Measurements from ENCODE around the gene HSP90B1.

The HSP90B1 gene

DNA sequence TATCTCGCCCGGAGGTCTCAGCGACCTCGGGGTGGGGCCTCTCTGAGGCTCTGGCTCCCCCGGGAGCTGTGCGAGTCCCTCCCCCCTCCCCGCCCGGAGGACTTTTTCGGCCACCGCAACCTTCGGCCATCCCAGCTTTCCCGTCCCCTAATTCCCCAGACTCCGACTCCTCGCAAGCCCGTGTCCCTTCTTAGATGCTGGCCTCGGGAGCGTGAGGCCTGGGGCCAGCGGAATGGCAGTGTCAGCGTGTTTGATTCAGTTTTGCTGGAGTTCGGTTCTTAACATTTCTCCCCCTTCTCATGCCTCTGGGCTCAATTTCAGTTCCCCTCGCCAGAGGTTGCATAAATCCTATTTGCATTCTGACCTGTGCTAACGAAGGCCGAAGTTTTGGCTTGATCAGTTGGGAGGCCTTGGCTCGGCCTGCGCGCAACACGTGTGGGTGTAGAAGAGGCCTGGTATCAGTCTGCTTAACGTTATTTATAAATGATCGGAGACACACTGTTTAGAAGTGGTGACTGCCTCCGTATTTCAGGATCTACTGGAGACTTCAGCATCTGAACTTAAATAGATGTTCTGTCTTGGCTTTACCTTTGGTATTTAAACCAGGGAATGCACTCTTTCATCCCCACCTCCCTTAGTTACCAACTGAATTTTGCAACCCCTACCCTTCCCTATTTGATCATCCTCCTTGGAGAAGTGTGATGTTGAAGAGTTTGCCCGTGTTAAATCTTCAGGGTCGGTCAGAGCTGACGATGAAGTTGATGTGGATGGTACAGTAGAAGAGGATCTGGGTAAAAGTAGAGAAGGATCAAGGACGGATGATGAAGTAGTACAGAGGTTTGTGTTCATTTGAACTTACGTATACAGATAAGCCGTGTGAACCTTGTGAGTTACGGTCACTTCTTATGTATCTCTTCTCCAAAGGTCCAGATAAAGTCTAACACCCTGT is 851 bp downstream of the HSP90B1 start:
- peak; percentile 25 for DNase-seq

DNA sequence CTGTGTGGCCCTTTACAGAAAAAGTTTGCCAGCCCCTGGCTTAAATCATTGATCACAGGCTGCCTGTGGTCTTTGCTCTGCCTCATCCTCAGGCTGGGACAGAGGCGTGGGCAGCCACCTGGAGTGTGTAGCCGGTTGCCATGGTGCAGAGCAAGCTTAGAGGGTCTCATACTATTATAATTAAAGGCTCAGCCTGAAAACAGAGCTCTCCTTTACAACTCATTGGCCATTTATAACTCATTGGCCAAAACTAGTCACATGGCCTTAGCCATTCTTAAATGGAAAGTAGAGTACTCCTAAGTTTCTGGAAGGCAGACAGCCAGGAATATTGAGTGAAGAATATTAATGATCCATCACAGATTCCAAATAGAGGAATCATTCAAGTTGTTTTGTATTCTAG is 3.0 kb downstream of the HSP90B1 start:
- DNase-seq = no peak

DNA sequence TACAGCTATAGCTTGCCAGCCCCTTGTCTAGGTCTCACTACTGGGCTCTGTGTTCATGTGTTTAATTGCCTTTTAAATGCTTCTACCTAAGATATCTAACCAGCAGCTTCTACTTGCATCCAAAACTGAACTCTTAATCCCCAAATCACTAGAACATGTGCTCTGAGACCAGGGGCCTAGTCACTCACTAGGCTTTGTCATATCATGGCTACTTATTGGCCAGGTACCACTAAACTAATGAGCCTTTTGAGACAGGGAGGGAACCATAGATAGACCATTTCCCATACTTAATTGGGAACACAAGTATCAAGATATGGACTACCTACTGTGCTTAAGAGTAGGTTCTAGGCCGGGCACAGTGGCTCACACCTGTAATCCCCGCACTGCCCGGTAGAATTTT is 6.5 kb downstream of the HSP90B1 start:
- DNase-seq = no peak

DNA sequence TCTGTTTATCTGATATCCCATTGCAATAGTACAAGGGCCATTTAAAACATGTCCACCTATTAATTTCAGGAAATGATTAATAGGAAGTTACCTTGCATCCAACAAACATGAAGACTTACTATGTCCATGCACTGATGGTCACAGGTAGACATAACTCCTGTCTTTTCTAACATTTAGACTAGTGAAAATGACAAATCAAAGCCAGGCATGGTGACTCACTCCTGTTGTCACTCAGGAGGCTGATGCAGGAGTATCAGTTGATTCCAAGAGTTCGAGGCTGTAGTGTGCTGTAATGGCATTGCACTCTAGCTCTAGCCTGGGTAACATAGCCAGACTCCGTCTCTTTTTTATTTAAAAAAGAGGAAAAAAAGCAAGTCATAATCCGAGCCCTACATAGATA is 14.8 kb downstream of the HSP90B1 start:
- no peak for DNase-seq

DNA sequence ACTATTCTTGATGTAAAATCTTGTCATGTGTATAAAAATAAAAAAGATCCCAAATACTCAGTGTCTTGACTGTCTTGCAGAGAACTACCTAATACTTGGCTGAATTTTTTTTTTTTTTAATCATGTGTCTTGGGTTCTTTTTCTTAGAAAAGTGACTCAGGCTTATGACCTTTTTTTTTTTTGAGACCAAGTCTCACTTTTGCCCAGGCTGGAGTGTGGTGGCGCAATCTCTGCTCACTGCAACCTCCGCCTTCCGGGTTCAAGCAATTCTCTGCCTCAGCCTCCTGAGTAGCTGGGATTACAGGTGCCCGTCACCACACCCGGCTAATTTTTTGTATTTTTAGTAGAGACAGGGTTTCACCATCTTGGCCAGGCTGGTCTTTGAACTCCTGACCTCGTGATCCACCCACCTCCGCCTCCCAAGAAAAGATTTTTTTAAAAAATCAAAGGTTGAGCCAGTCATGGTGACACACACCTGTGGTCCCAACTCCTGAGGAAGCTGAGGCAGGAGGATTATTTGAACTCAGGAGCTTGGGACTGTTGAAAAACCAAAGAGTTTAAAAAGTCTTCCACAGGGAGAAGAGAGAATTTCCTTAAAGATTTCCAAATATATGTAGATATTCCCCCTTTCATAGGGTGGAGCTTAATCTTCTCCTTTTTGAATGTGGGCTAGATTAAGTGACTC is 17.8 kb downstream of the HSP90B1 start:
- no peak for DNase-seq

DNA sequence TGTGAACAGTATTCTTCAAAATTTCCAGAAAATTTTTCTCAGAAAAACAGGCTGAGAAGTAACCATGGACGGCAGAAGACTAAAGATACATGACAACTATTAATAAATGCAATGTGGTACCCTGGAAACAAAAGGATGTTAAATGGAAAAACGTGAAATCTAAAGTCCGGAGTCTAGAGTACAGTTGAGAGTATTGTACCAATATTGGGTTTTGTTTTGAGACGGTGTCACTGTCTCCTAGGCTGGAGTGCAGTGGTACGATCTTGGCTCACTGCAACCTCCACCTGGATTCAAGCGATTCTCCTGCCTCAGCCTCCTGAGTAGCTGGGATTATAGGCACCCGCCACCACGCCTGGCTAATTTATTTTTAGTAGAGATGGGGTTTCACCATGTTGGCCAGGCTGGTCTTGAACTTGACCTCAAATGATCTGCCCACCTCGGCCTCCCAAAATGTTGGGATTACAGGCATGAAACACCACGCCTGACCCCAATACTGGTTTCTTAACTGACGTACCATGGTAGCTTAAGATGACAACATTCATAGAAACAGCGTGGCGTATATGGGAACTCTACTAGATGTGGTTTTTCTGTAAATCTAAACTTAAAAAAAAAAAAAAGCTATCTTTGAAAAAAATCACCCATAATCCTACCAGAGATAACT is 18.7 kb downstream of the HSP90B1 start:
- DNase-seq = no peak

DNA sequence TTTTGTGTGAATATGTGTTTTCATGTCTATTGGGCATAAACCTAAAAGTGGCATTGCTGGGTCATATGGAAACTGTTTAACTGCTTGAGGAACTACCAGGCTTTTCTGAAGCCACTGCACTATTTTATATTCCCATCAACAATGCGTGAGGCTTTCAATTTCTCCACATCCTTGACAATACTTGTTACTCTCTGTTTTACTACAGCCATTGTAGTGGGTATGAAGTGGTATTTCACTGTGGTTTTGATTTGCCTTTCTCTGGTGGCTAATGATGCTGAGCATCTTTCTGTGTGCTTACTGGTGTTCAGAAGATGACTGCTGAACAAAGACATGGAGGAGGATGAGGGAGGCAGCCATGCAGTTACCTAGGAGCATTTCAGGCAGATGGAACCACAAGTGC is 22.3 kb downstream of the HSP90B1 start:
- DNase-seq = no peak

DNA sequence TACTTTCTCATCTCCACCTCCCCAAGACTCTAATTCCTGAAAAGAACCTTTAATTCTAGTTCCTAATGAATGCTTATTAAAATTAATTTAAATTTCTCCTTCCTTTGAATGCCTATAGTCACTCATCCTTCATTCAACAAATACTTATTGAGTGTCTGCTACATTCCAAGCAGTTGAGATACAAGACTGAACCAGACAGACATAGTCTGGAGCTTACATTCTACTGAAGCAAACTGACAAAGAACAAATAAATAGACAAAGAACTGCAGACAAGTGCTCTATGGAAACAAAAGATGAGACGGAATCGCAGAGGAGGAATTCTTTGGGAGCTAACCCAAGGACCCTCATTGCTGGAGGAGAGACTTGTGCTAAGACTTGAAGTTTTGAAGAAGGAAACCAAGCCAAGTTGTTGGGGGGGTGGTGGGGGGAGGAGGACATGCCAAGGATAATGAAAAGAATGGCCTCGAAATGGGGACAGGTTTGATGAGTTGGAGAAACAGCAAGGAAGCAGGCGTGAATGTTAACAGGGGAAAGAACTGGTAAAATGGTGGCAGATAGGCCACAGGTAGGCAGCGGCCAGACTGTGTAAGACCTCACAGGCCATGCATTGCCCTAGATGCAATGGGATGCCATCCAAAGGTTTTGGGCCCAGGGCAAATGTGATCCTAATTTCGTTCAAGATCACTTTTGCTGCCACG is 25.8 kb downstream of the HSP90B1 start:
- no peak for DNase-seq

DNA sequence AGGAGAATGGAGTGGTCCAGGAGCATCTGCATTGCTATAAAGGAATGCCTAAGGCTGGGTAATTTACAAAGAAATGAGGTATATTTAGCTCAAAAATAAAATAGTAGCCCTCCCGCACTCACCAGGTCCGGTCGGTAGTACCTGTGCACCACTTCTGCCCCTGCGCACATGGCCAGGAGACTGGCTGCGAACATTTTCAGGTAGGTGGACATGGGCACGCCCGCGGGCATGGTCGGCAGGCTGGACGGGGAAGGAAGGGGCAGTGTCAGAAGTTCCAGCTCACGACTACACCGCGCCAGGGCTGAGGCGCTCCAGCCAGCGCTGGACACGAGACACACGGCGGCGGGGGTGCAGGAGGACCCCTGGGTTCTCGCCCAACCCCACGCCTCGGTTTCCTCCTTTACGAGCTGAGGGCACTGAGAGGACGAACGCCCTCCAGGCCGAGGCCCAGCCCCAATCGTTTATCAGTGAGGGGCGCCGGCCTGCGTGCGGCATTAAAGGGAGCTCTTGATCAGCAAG is 26.4 kb downstream of the HSP90B1 start:
- no peak for DNase-seq

DNA sequence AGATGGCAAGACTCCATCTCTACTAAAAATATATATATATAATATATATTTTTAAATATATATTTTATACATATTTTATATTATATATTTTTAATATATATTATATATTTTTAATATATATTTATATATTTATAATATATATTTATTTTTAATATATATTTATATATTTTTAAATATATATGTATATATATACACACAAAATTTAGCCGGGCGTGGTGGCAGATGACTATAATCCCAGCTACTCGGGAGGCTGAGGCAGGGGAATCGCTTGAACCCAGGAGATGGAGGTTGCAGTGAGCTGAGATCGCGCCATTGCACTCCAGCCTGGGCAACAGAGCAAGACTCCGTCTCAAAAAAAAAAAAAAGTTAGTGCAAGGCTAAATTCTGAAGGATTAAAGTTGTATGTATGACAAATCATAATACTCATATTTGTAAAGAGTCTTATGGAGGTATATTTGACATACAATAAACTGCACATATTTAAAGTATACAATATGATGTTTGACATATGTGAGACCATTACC is 27.7 kb downstream of the HSP90B1 start:
- no peak for DNase-seq

DNA sequence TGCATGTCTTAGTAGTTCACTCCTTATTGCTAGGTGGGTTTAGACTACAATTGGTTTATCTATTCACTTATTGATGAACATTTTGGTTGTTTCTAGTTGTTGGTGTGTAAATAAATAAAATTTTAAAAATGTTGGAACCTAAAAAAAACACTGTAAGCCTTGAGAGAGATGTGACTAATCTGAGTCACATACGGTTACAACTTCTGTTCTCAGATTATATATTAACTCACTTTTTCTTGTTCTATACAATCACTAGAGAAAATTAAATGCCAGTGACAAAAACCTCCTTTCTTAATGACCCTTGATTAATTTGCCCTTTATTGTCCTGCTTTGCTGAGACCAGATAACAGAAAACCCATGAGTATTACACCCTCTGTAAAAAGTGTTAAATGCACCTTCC is 28.4 kb downstream of the HSP90B1 start:
- DNase-seq = no peak

DNA sequence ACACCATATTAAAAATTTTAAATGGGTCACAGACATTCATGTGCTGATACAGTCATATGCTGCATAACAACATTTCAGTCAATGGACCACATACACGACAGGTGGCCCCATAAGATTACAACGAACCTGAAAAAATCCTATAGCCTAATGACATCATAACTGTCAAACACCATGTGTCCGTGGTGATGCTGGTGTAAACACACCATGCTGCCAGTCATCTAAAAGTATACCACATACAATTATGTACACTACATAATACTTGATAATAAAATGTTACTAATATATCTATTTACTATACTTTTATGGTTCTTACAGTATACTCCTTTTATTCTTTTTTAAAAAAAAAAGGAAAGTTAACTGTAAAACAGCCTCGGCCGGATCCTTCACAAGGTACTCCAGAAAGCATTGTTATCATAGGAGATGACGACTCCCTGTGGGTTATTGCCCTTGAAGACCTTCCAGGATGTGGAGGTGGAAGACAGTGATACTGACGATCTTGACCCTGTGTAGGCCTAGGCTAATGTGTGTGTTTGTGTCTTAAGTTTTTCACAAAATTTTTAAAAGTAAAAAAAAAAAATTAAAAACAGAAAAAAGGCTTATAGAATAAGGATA is 30.5 kb downstream of the HSP90B1 start:
- DNase-seq = no peak

DNA sequence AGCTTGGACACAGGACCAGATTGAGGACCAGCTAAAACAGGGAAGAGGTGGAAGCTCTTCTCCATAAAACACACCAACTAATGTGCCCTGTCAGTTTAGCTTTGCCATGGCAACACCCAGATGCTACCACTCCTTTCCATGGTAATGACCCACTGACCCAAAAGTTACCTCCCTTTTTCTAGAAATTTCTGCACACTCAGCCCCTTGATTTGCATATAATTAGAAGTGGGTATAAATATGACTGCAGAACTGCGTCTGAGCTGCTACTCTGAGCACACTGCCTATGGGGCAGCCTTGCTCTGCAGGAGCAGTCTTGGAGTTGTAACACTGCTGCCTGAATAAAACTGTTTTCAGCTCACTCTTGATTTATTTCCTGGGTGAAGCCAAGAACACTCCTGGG is 32.3 kb downstream of the HSP90B1 start:
- DNase-seq = no peak

DNA sequence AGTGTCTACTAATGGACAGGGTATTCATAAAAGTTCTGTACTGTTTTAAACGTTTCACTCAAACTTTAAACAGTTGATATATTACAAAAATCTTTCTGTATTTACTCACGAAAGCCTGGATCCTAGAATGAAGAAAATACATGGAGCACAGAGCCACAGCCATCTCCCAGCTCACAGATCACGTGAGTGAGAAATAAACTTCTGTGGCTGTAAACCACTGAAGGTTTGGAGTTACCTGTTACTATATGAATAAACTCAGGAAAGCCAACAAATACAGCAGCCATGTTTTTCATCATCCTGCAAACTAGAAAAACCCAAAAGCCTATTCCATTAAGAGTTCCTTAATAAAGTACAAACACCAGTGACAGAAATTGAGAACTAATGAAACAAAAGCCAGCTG is 34.6 kb downstream of the HSP90B1 start:
- no peak for DNase-seq

DNA sequence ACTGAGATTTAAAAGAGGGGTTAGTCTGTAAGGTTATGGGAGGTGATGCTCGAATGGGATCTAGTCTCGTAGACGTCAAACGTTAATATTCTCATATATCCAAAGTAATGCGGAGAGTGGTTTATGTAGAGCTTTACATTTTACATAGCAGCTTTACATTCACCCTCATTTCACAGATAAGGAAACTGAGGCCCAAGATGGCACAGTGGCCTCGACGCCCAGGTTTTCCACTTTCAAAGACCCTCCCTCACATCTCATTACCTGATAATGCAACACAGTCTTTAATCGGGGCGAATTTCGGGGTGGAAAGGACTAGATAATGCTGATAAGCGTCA is 35.0 kb downstream of the HSP90B1 start:
- no peak for DNase-seq

DNA sequence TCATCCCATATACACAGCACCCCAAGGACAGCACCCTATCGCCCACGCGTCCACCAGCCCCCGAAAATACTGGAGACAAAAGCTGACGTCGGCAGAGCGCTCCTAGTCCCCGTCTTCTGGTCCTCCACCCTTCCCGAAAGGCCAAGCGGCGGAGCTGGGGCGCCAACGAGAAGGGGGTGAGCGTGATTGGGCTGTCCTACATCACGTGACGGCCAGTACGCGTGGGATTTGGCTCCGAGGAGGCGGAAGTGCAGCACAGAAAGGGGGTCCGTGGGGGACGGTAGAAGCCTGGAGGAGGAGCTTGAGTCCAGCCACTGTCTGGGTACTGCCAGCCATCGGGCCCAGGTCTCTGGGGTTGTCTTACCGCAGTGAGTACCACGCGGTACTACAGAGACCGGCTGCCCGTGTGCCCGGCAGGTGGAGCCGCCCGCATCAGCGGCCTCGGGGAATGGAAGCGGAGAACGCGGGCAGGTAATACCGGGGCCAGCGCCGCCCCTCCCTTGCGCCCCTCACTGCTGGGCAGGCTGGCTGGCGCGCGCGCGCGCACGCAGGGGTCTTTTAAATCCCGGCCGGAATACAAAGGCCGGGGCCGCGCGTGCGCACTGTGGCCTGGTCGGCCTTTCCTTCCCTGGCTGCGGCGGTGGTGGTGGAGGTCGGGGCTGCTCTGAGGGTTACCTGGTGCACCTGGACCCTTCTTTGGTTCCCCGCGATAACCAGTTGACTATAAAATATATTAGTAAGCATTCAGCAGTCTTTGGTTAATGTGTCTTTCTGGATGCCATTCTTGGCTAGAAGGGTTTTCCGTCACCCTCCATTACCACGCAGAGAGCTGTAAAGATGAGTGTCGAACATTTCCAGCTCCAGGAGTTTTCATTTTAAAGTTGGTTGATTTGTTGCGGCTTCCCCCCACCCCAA is 35.6 kb downstream of the HSP90B1 start, which contains the start of gene TDG:
TSS of gene TDG (plus strand) at position 283 of the 915 bp plus-strand sequence. CDS start at position 449, 166 bp downstream.
- peak; percentile 95 for DNase-seq

DNA sequence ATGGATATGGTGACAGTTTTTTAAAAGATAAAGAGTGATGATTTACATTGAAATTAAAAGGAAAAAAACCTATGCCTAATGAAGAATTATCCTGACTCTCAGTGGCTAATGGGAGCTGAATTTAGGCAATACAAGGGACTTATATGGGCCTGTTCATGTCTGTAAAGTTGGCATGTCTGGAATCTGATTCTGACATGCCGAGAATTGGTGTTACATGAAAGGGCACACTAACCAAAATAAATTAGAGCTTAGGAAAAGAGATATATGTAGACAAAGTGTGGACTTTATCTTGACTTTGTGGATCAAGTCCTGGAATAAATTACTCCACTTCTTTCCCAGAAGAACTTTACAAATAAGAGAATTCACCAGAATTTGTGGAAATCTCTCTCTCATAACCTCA is 36.5 kb downstream of the HSP90B1 start:
- DNase-seq = no peak

DNA sequence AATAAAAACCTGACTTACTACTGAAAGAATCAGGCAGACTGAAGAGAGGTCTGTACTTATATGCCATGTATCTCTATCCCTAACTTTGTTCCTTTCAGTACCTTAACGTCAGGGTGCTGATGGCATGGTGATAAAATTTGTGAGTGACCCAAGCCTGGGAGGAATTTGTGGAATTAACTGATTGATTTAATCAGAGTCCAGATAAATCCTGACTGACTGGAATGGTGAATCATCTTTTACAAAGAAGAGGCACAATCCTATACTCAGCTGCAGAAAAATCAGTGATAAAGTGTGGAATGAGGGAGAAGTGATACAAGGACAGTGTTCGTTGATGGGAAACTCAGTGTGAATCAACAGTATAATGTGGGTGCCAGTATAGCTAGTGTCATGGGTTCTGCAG is 39.2 kb downstream of the HSP90B1 start:
- DNase-seq = no peak

DNA sequence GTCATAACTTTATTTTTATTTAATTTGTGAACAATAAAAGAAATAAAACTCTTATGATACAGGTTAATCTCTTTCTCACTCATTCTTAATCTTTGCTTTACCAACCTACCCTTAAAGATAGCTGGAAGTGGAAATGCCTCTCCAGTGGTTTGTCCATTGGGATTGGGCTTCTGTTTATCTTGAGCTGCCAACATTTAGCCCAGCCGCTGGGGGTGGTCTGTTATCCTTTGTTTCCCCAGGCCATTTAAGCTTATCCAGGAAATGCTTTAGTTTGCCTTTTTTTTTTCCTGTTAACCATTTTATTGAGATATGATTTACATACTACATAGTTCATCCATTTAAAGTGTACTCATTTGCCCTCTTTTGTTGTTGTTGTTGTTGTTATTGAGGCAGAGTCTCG is 43.7 kb downstream of the HSP90B1 start:
- no peak for DNase-seq

DNA sequence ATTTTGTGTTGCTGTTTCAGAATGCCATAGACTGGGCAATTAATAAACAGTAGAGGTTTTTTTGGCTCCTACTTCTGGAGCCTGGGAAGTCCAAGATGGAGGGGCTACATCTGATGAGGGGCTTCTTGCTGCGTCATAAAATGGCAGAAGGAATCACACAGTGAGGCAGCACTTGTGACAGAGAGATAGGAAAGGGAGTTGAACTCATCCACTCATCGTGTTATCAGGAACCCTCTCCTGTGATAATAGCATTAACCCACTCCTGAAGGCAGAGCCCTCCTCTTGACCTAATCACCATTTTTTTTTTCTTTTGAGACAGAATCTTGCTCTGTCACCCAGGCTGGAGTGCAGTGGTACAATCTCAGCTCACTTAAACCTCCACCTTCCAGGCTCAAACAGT is 45.2 kb downstream of the HSP90B1 start:
- DNase-seq = no peak

DNA sequence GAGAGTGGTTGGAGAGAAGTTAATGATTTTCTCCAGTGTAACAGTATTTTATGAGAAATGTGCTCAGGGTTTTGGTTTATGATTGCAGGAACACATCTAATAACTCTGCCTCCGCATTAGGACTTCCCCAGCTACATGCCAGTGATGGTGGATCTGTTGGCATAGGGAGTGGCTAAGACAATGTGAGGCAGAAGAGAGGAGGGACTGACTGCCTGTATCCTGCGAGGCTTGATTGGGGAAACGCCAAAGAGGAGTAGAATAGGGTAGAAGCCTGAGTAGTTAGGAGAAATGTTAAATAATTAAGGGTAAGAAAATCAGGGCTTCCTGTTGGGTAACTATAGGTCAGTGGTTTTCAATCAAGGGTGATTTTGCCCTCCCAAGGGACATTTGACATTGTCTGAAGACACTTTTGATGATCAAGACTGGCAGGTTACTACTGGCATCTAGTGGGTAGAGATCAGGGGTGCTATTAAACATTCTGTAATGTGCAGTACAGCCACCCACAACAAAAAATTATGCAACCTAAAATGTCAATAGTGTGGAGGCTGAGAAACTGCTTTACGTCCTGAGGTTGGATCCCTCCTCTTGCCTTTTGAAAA is 48.3 kb downstream of the HSP90B1 start:
- no peak for DNase-seq
